ENCODE data around the gene WDR72. TPM values are rescaled to one million over a fixed set of nuclear protein-coding genes. Genes with fewer than 3 reads are reported as not detected.

WDR72 gene
- total RNA-seq, 1 donor from 2014 or later = 2.3 TPM

DNA sequence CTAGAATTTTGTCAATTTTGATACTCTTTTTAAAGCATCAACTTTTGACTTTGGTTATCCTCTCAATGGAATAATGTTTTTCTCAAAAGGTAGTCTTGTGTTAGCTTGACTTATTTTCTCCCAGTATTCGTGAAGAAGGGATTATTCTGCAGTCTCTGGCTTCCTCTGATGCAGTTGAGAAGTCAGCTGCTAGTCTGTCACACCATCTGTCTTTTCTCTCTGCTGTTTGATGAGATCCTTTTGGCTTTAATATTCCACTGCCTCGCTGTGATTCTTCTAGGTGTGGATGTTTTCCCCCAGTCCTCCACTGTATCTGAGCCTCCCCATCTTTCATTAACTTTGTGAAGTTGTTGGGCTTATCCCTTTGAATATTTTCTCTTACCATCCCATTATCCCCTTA is 141.0 kb downstream of the WDR72 start:
- no peak for DNase-seq (ENCODE audit: low read depth)
- TF ChIP-seq, protein P1, sequence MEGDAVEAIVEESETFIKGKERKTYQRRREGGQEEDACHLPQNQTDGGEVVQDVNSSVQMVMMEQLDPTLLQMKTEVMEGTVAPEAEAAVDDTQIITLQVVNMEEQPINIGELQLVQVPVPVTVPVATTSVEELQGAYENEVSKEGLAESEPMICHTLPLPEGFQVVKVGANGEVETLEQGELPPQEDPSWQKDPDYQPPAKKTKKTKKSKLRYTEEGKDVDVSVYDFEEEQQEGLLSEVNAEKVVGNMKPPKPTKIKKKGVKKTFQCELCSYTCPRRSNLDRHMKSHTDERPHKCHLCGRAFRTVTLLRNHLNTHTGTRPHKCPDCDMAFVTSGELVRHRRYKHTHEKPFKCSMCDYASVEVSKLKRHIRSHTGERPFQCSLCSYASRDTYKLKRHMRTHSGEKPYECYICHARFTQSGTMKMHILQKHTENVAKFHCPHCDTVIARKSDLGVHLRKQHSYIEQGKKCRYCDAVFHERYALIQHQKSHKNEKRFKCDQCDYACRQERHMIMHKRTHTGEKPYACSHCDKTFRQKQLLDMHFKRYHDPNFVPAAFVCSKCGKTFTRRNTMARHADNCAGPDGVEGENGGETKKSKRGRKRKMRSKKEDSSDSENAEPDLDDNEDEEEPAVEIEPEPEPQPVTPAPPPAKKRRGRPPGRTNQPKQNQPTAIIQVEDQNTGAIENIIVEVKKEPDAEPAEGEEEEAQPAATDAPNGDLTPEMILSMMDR (conservative IDR thresholded peaks at IDR 0.05; ENCODE audit: low read depth, low read length) = no peak
- no peak overlapping the region for H3K4me3 ChIP-seq (ENCODE audit: low read depth, low read length)

DNA sequence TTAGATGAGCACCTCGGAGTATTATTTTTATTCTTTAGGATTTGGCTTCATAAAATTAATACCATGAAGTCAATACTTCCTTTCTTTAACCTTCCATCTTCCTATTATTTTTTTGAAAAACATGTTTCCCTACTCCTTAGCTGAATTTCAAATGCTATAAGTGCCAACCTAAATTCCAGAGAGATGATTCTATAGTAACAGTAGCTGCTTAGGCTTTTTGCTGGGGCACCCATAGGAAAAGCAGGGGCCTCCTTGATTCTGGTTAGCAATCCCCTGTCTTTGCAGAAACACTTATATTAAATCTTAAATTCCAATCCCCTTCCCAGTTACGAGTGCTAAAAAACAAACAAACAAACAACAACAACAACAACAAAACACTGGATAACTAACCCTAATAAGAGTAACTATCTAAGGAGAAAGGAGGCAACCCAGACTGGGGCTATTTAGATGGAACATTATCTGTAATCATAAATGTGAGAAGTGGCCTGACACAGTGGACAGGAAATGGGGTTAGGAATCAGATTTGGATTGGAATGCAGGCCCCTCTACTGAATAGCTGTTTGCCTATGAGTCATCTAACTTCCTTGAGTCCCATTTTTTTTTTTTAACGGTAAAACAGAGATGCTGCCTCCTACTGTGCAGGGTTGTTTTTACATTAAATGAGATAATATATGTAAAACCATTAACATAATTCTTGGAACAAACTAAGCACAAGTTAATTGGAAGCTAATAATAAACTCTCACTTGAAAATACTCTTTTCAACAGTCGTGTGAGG is 148.1 kb downstream of the WDR72 start:
- H3K4me3 ChIP-seq (ENCODE audit: low read depth, low read length) = no peak overlapping the region
- TF ChIP-seq, protein P1 (conservative IDR thresholded peaks at IDR 0.05; ENCODE audit: low read depth, low read length) = no peak
- DNase-seq (ENCODE audit: low read depth) = no peak

DNA sequence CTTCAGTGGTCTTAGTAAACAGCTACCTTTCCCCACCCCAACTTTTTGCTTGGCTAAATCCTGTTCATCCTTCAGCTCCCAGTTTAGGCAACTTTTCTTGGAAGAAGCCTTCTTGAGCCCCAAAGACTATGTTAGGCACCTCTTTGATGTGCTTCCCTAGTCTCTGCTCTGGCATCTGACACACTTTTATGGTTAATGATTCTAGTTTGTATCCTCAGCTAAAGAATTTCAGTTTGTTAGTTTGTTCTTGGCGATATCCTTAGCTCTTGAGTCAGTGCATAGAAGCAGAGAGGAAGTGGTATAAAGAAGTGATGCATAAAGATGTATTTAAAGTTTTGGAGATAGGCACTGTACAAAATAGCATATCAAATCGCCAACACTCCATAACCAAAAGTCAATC is 168.4 kb downstream of the WDR72 start:
- TF ChIP-seq, protein P1 (conservative IDR thresholded peaks at IDR 0.05; ENCODE audit: low read depth, low read length) = no peak
- no peak overlapping the region for H3K4me3 ChIP-seq (ENCODE audit: low read depth, low read length)
- peak; percentile 64 for DNase-seq (ENCODE audit: low read depth)

DNA sequence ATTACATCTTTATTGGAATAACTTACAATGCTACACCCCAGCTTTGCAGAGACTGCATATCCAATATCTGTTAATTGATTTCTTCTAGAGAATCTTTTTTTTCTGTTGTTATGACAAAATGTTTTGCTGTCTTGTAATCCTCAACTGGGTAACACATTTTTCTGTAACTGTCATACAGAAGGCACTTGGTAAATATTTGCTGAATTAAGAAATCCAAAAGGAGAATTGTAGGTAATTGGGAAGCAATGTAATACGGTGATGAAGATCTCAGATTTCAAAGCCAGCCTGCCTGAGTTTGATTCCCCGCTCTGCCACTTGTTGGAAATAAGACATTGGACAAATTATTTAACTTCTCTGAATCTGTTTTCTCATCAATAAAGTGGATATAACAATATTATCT is 169.1 kb downstream of the WDR72 start:
- DNase-seq (ENCODE audit: low read depth) = no peak
- H3K4me3 ChIP-seq (ENCODE audit: low read depth, low read length) = no peak overlapping the region
- TF ChIP-seq, protein P1 (conservative IDR thresholded peaks at IDR 0.05; ENCODE audit: low read depth, low read length) = no peak

DNA sequence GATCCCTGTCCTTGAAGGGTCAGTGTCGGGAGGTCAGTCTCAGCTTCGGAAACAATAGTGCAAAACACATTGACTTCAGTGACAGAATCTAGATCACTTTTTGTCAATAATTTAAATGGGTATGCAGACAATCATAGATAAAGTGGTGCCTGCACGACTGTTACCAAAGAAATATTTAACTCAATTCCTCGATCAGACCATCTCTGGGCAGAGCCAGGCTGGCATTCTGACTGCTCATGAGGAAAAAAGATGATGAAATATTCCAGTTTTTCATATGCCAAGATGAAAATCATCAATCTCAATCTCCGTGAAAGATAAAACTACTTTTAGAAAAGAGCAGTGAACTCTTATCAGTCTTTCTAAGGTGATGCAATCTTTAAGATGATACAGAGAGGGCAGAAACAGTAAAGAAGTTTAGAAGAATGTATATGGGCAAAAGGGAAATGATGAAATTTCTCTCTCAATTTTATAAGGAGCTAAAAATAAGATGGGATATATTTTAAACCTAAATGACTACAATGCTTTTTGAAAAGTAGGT is 169.9 kb downstream of the WDR72 start:
- no peak overlapping the region for H3K4me3 ChIP-seq (ENCODE audit: low read depth, low read length)
- no peak for DNase-seq (ENCODE audit: low read depth)
- TF ChIP-seq, protein P1 (conservative IDR thresholded peaks at IDR 0.05; ENCODE audit: low read depth, low read length) = no peak

DNA sequence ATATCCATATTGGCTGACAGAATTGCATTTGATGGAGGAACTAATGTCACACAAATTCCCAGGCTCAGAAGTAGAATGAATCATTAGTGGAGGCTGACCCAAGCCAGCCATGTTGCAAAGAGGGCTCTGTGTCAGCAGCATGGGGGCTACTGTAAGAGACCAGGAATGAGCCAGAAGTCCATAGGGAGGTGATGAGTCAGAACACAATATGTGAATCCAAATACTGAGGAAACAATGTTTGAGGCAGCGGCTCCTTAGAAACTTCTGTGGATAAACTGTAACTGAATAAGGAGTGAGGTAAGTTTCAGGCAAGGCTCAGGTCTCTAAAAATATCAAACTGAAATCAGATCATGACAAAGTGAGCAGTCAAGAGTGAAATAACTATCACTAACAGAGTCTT is 170.7 kb downstream of the WDR72 start:
- DNase-seq (ENCODE audit: low read depth) = peak; percentile 85
- TF ChIP-seq, protein P1 (conservative IDR thresholded peaks at IDR 0.05; ENCODE audit: low read depth, low read length) = no peak
- H3K4me3 ChIP-seq (ENCODE audit: low read depth, low read length) = no peak overlapping the region

DNA sequence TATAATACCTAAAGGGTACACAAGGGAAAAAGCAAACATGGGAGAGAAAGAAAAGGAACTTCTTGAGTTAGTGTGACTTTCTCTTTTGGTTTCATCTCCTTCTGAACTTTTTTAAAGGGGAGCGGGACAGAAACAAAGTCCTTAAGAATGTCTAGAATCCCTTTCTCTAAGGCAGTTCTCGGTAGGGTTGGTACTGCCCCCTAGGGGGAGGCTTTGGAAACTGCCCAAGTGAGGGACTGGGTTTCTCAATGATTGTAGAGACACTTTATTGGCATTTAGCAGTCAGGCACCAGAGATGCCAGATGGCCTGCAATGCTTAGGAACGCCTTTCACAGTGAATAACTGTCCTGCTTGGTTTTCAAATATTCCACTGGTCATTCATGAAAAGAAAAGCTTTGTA is 172.7 kb downstream of the WDR72 start:
- TF ChIP-seq, protein P1 (conservative IDR thresholded peaks at IDR 0.05; ENCODE audit: low read depth, low read length) = peak; percentile 89
- DNase-seq (ENCODE audit: low read depth) = peak; percentile 39
- no peak overlapping the region for H3K4me3 ChIP-seq (ENCODE audit: low read depth, low read length)
